ENCODE results near the gene ATP5PD. TPM values are rescaled to one million over a fixed set of nuclear protein-coding genes. Genes with fewer than 3 reads are reported as not detected.
A peak's percentile ranks its signal among the peaks of the same experiment; 100 is the strongest.
"Not testable (repeated sequence)": the region's sequence is repeated elsewhere in the genome, so short reads cannot be mapped to it uniquely, and the experiment has no call there.

ATP5PD gene
- total RNA-seq, 3 donors from 2014 or later = 190 to 268 (median 222) TPM

- intact Hi-C loops (cut with DNase I; ENCODE audit: low total_unique reads) = no loop called here
- Histone ChIP-seq H3K27me3 (no peaks in the 10 kb centered on the region), H3K9me3 (no peaks in the 10 kb centered on the region), H3K36me3 (no peaks in the 10 kb centered on the region), H3K4me1 (peaks cover 0 to 17% of the 10 kb centered on the region in 2 donors), H3K4me3 (no peak overlapping the region), H3K27ac (no peak overlapping the region)
- no peak for DNase-seq (ENCODE audit: low spot score in 2 of 2)
- no peak for TF ChIP-seq POLR2AphosphoS5 (IDR thresholded peaks at IDR 0.05)
- TF ChIP-seq POLR2A (IDR thresholded peaks at IDR 0.05) = no peak
- TF ChIP-seq, protein P1, sequence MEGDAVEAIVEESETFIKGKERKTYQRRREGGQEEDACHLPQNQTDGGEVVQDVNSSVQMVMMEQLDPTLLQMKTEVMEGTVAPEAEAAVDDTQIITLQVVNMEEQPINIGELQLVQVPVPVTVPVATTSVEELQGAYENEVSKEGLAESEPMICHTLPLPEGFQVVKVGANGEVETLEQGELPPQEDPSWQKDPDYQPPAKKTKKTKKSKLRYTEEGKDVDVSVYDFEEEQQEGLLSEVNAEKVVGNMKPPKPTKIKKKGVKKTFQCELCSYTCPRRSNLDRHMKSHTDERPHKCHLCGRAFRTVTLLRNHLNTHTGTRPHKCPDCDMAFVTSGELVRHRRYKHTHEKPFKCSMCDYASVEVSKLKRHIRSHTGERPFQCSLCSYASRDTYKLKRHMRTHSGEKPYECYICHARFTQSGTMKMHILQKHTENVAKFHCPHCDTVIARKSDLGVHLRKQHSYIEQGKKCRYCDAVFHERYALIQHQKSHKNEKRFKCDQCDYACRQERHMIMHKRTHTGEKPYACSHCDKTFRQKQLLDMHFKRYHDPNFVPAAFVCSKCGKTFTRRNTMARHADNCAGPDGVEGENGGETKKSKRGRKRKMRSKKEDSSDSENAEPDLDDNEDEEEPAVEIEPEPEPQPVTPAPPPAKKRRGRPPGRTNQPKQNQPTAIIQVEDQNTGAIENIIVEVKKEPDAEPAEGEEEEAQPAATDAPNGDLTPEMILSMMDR (IDR thresholded peaks at IDR 0.05) = no peak
Observed at GRCh38 chr17:75075597-75076336, 29.0 kb upstream of the ATP5PD start.

GRCh38 chr17:75074532-75074931, 27.8 kb upstream of the ATP5PD start:
- H3K9me3 ChIP-seq = no peaks in the 10 kb centered on the region

DNA sequence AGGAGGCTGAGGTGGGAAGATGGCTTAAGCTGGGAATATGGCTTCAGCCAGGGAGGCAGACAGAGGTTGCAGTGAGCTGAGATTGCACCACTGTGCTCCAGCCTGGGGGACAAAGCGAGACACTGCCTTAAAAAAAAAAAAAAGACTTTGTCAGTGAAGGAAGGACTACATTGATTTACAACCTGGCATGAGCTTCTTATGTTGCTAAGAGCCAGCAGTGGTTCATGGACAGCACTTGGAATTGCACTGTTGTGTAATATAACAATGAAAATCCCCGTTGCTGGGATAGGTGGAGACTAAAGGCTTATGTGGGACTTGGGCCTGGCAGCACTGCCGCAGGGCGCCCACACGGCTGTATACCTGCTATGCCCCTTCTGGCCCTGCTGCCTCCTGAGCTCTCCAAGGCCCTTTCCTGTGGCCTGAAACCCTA, 26.9 kb upstream of the ATP5PD start:
- H3K4me3 ChIP-seq = no peak overlapping the region
- TF ChIP-seq POLR2AphosphoS5 (IDR thresholded peaks at IDR 0.05) (peak; percentile 15 to 46 (median 21)), POLR2A (IDR thresholded peaks at IDR 0.05) (no peak)
- intact Hi-C loops (cut with DNase I; ENCODE audit: low total_unique reads) = no loop called here
- H3K36me3 ChIP-seq = no peaks in the 10 kb centered on the region
- DNase-seq (ENCODE audit: low spot score in 2 of 2) = peak in 1 of 2 donors; percentile 44
- peaks cover 0 to 8% of the 10 kb centered on the region in 2 donors for H3K4me1 ChIP-seq
- no peaks in the 10 kb centered on the region for H3K27me3 ChIP-seq
- peak overlapping the region; percentile 68 to 76 for H3K27ac ChIP-seq
- no peaks in the 10 kb centered on the region for H3K9me3 ChIP-seq

More at GRCh38 chr17:75074532-75074931, 27.8 kb upstream of the ATP5PD start:
- intact Hi-C loops (cut with DNase I; ENCODE audit: low total_unique reads) = no loop called here
- Histone ChIP-seq H3K36me3 (no peaks in the 10 kb centered on the region), H3K27ac (peak overlapping the region in 1 of 2 donors; percentile 68), H3K27me3 (no peaks in the 10 kb centered on the region), H3K4me1 (peaks cover 0 to 17% of the 10 kb centered on the region in 2 donors), H3K4me3 (no peak overlapping the region)
- no peak for TF ChIP-seq POLR2A (IDR thresholded peaks at IDR 0.05)
- TF ChIP-seq, protein P1 (IDR thresholded peaks at IDR 0.05) = no peak
- no peak for TF ChIP-seq POLR2AphosphoS5 (IDR thresholded peaks at IDR 0.05)
- no peak for DNase-seq (ENCODE audit: low spot score in 2 of 2)

DNA sequence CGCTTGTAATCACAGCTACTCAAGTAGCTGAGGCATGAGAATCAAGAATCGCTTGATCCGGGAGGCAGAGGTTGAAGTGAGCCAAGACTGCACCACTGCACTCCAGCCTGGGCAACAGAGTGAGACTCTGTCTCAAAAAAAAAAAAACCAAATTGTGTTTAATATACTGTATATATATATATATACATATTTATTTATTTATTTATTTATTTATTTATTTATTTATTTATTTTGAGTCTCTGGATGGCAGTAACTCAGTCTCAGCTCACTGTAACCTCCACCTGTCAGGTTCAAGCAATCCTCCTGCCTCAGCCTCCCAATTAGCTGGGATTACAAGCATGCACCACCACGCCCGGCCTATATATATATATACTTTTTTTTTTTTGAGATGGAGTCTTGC, 26.1 kb upstream of the ATP5PD start:
- intact Hi-C loops (cut with DNase I; ENCODE audit: low total_unique reads) = loop anchor here (1.0 kb wide), 1 partner anchor 33 kb away; no protein-coding TSS in a partner anchor
- not testable (repeated sequence) for DNase-seq (ENCODE audit: low spot score in 2 of 2); H3K4me1 ChIP-seq

GRCh38 chr17:75071478-75072271, 24.9 kb upstream of the ATP5PD start:
- not testable (repeated sequence) for H3K4me1 ChIP-seq; H3K9me3 ChIP-seq; H3K27ac ChIP-seq; H3K27me3 ChIP-seq; DNase-seq (ENCODE audit: low spot score in 2 of 2); H3K4me3 ChIP-seq; H3K36me3 ChIP-seq
- intact Hi-C loops (cut with DNase I; ENCODE audit: low total_unique reads) = loop anchor here (1.0 kb wide), 1 partner anchor 35 kb away; no protein-coding TSS in a partner anchor

More for the DNA sequence above, 26.1 kb upstream of the ATP5PD start:
- not testable (repeated sequence) for H3K9me3 ChIP-seq, H3K36me3 ChIP-seq, H3K27ac ChIP-seq, H3K27me3 ChIP-seq, H3K4me3 ChIP-seq

GRCh38 chr17:75069783-75070182, 23.0 kb upstream of the ATP5PD start:
- intact Hi-C loops (cut with DNase I; ENCODE audit: low total_unique reads) = no loop called here
- no peaks in the 10 kb centered on the region for H3K4me1 ChIP-seq
- no peaks in the 10 kb centered on the region for H3K36me3 ChIP-seq
- H3K27me3 ChIP-seq = no peaks in the 10 kb centered on the region
- DNase-seq (ENCODE audit: low spot score in 2 of 2) = no peak
- H3K9me3 ChIP-seq = no peaks in the 10 kb centered on the region
- TF ChIP-seq, protein P1 (IDR thresholded peaks at IDR 0.05) = peak in 2 of 3 donors; percentile 38 to 40
- TF ChIP-seq POLR2AphosphoS5 (IDR thresholded peaks at IDR 0.05) (no peak), POLR2A (IDR thresholded peaks at IDR 0.05) (no peak)
- no peak overlapping the region for H3K27ac ChIP-seq
- no peak overlapping the region for H3K4me3 ChIP-seq

Measured in breast epithelium (tissue), 4 donors.